Prostate gland (tissue), 2 donors: ENCODE data around the gene FCN3. TPM values are rescaled to one million over a fixed set of nuclear protein-coding genes. Genes with fewer than 3 reads are reported as not detected.
A peak's percentile ranks its signal among the peaks of the same experiment; 100 is the strongest.

ENCODE experiments used
- DNase-seq: peaks from one replicate; pipeline ENCODE4 v3.0.0-alpha.2; 2019; ENCODE audit warnings: low spot score
- H3K27ac ChIP-seq, 2 donors: fragments of 200-600 bp; sonication (generic); 2 replicates each; pipeline ENCODE4 v1.5.1; 2017 to 2019
- H3K27me3 ChIP-seq: fragments of 200-600 bp; sonication (generic); replicated peaks from 2 replicates; pipeline ENCODE4 v1.5.1; 2019; ENCODE audit not compliant: insufficient read depth
- H3K36me3 ChIP-seq, 2 donors: fragments of 200-600 bp; sonication (generic); 1 replicate in 1 of 2; 2 replicates in 1 of 2; pipeline versions ENCODE4 v1.5.1 to v1.8.1; 2017 to 2019
- H3K4me1 ChIP-seq: fragments of 200-600 bp; sonication (generic); replicated peaks from 2 replicates; pipeline ENCODE4 v1.5.1; 2019
- H3K4me3 ChIP-seq, 2 donors: fragments of 200-600 bp; sonication (generic); 2 replicates each; pipeline ENCODE4 v1.5.1; 2017 to 2019
- H3K9me3 ChIP-seq: fragments of 200-600 bp; sonication (generic); 2 replicates; pipeline ENCODE4 v1.5.1; 2017
- POLR2A ChIP-seq: fragments of 450-650 bp; IDR thresholded peaks from one replicate; pipeline ENCODE4 v1.6.1; 2016; ENCODE audit warnings: antibody characterized with exemption, mild to moderate bottlenecking
- POLR2AphosphoS5 ChIP-seq: sonication (generic); formaldehyde crosslinking; IDR thresholded peaks from one replicate; pipeline ENCODE4 v1.6.1; 2017; ENCODE audit warnings: antibody characterized with exemption
- WGBS: methylation state at CpG from one replicate; pipeline ENCODE4 v1.1.5; 2018; 5-methylcytosine and 5-hydroxymethylcytosine counted together
- intact Hi-C: fragments of 100-400 bp; cut with DNase I; formaldehyde crosslinking; loops from one replicate; pipeline ENCODE4 v1.14.2; 2022
- total RNA-seq, 2 donors: library from RNA; depleted of rRNA; stranded (reverse); fragments of >200 nt; gene quantifications; one replicate each; pipeline ENCODE4 v1.1.0, GENCODE V29; 2016
- TF ChIP-seq, protein P1 (sequence below), 4 experiments: fragments of 200-600 bp in 2 of 4; fragments of 450-650 bp in 2 of 4; sonication (generic) in 2 of 4; IDR thresholded peaks; 1 replicate in 3 of 4; 2 replicates in 1 of 4; pipeline ENCODE4 v1.5.1; 2016 to 2019; ENCODE audit warnings: antibody characterized with exemption in 4 of 4, mild to moderate bottlenecking in 2 of 4, moderate library complexity in 2 of 4

Gene FCN3
- total RNA-seq, 2 donors from 2014 or later: 0.82 to 15.6 TPM

DNA sequence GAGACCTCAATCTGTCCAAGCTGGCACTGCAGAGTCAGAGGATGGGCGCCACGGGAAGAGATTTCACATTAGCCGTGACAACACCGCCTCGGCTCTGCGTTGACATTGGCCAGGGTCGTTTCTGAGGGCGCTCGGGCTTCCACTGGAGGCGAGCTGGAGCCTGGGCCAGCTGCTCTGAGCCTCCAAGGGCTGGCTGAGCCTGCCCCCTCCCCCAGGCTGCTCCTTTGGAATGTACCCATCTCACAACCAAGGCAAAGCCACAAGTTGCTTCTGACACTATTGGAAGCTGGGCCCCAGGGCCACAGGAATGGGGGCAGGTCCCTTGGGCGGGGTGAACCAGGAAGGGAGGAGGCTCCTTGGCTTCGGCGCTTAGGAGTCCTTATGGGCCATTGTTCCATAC, 30.4 kb upstream of the FCN3 start:
- Histone ChIP-seq H3K27ac (peak overlapping the region; percentile 55 to 77), H3K36me3 (peaks cover 0 to 7% of the 10 kb centered on the region in 2 donors), H3K4me1 (peaks cover 39% of the 10 kb centered on the region), H3K9me3 (no peaks in the 10 kb centered on the region), H3K4me3 (no peak overlapping the region), H3K27me3 (no peaks in the 10 kb centered on the region)
- TF ChIP-seq, protein P1, sequence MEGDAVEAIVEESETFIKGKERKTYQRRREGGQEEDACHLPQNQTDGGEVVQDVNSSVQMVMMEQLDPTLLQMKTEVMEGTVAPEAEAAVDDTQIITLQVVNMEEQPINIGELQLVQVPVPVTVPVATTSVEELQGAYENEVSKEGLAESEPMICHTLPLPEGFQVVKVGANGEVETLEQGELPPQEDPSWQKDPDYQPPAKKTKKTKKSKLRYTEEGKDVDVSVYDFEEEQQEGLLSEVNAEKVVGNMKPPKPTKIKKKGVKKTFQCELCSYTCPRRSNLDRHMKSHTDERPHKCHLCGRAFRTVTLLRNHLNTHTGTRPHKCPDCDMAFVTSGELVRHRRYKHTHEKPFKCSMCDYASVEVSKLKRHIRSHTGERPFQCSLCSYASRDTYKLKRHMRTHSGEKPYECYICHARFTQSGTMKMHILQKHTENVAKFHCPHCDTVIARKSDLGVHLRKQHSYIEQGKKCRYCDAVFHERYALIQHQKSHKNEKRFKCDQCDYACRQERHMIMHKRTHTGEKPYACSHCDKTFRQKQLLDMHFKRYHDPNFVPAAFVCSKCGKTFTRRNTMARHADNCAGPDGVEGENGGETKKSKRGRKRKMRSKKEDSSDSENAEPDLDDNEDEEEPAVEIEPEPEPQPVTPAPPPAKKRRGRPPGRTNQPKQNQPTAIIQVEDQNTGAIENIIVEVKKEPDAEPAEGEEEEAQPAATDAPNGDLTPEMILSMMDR (IDR thresholded peaks at IDR 0.05): no peak
- TF ChIP-seq POLR2A: no peak
- no peak for TF ChIP-seq POLR2AphosphoS5
- intact Hi-C loops: no loop called here
- 57% methylated on average over 13 of the region's 13 CpGs for WGBS
- no peak for DNase-seq

DNA sequence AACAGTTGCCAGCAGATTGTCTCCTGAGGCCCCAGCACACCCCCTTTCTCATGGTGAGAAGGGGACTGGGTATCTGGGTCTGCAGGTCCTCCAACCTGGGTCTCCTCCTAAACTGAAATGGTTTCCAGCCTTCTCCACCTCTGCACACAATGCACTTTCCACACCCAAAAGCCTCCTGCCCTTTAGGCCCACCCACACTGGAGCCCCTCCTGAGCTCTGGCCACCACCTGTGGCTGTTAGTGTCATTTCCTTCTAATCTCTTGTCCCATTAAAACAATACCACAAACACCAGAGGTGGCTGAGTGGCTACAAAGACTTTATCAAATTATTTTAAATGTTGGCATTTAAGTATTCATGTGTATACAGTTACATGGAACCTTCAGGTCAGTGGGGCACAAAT, 29.3 kb upstream of the FCN3 start:
- TF ChIP-seq POLR2AphosphoS5 (no peak), POLR2A (no peak)
- TF ChIP-seq, protein P1 (IDR thresholded peaks at IDR 0.05): no peak
- Histone ChIP-seq H3K4me3 (no peak overlapping the region), H3K27me3 (no peaks in the 10 kb centered on the region), H3K36me3 (peaks cover 0 to 7% of the 10 kb centered on the region in 2 donors), H3K27ac (peak overlapping the region; percentile 70 to 77), H3K9me3 (no peaks in the 10 kb centered on the region), H3K4me1 (peaks cover 39% of the 10 kb centered on the region)
- DNase-seq: no peak
- intact Hi-C loops: loop anchor here (5.0 kb wide), 1 partner anchor 153 kb away; no protein-coding TSS in a partner anchor

DNA sequence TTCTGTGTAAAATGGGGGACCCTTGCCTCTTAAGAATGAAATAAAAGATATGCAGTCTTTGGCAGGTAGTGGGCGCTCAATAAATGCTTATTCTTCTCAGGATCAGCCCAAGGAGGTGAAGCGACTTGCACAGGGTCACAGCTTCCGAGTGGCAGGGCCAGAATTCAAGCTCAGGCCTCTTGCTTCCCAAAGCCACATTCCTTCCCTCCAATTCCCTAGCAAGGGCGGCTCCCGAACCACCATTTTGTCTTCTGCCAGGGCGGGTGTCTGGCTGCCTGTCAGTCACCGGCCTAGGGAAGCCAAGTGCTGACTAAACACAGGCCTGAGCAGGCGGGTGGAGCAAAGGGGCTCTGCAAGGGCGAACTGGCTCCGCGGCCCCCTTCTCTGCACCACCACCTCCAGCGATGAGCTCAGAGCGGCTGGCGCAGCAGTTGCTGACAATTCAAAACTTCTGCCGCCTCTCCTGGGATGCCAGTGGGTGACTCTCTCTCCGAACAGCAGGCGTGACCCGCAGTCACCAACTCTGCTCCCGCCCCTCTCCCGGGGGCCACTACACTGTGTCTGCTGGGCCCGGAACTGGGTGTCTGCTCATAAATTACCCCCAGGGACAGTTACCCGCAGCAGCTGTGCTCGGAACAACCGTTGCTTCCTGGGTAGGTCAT, 28.6 kb upstream of the FCN3 start:
- 20% methylated on average over 24 of the region's 24 CpGs for WGBS
- no peaks in the 10 kb centered on the region for H3K27me3 ChIP-seq
- TF ChIP-seq POLR2A: no peak
- TF ChIP-seq, protein P1 (IDR thresholded peaks at IDR 0.05): peak in 2 of 4 experiments; percentile 38 to 40
- peak overlapping the region; percentile 70 to 77 for H3K27ac ChIP-seq
- DNase-seq: peak; percentile 48
- H3K36me3 ChIP-seq: peaks cover 0 to 4% of the 10 kb centered on the region in 2 donors
- H3K9me3 ChIP-seq: no peaks in the 10 kb centered on the region
- H3K4me1 ChIP-seq: peaks cover 39% of the 10 kb centered on the region
- H3K4me3 ChIP-seq: no peak overlapping the region
- intact Hi-C loops: loop anchor here (5.0 kb wide), 1 partner anchor 154 kb away; no protein-coding TSS in a partner anchor

DNA sequence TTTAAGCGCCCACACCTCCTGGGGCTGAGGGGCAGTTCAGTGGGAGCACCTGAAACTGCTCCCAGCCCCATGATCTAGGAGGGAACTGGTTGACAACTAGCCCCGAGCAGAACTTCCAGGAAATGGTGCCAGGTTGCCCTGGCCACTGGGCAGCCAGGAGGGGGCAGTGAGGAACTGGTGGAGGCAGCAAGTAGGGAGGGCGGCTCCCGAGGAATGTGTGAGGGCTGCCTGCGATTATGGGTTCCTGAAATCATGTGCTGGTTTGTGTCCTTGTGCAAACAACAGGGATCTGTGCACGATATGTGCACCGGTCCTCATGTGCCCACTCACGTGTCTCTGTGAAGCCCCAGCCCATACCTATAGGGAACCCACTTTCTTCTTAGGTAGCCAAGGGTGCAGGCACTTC, 27.7 kb upstream of the FCN3 start:
- DNase-seq: peak; percentile 83
- Histone ChIP-seq H3K4me3 (no peak overlapping the region), H3K36me3 (no peaks in the 10 kb centered on the region), H3K27me3 (no peaks in the 10 kb centered on the region), H3K27ac (peak overlapping the region; percentile 70 to 77), H3K9me3 (no peaks in the 10 kb centered on the region), H3K4me1 (peaks cover 39% of the 10 kb centered on the region)
- intact Hi-C loops: loop anchor here (5.0 kb wide), 1 partner anchor 155 kb away; no protein-coding TSS in a partner anchor
- 16% methylated on average over 8 of the region's 8 CpGs for WGBS
- no peak for TF ChIP-seq POLR2A
- TF ChIP-seq POLR2AphosphoS5: peak; percentile 78
- TF ChIP-seq, protein P1 (IDR thresholded peaks at IDR 0.05): peak in 3 of 4 experiments; percentile 73 to 89 (median 82)

DNA sequence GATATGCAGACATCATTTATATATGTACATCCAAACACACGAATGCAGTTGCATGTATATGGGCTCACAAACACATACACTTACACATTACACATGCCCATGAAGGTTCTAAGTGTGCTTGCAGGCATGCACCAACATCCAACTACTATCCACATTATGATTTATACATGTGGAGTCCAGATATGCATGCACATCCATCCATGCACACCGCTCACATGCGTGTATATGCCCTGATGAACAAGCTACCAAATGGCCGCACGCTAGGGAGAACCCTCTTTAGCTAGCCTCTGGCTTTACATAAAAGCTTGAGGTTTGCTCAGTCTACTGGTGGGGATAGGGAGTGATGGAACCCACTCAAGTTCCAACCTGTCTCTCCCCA, 26.3 kb upstream of the FCN3 start:
- H3K4me3 ChIP-seq: no peak overlapping the region
- no peaks in the 10 kb centered on the region for H3K9me3 ChIP-seq
- peaks cover 33% of the 10 kb centered on the region for H3K4me1 ChIP-seq
- H3K27ac ChIP-seq: no peak overlapping the region
- intact Hi-C loops: loop anchor here (2.0 to 5.0 kb wide), 2 partner anchors 156 to 204 kb away; partner anchors contain the start of gene AHDC1
- no peak for DNase-seq
- TF ChIP-seq POLR2AphosphoS5: no peak
- TF ChIP-seq, protein P1 (IDR thresholded peaks at IDR 0.05): no peak
- TF ChIP-seq POLR2A: no peak
- H3K36me3 ChIP-seq: no peaks in the 10 kb centered on the region
- WGBS: 87% methylated on average over 5 of the region's 5 CpGs
- no peaks in the 10 kb centered on the region for H3K27me3 ChIP-seq
